ENCODE results near the gene LGALS3BP. TPM values are rescaled to one million over a fixed set of nuclear protein-coding genes. Genes with fewer than 3 reads are reported as not detected.

Gene LGALS3BP
- total and polyA plus RNA-seq, 2 of the 13 experiments (the other 11 are each of a cell fraction or from before 2014, with no cell fraction given): 137 to 332 TPM

DNA sequence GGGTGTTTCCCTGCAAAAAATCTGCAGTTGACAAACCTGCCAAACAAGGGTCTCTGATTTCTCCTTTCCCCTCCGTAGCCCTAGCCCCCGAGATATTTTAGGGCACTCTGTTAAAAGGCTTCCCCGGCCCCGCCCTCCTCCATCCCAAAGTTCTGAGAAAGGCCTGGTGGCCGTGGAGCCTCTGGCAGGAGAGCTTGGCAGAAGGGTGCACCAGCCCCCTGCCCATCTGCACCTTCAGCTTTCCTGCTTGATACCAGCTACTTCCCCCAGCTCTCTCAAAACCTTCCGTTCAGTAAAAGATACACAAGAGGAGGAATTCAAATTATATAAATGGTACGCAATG lies 30.6 kb upstream of the LGALS3BP start (continued):
- TF ChIP-seq, protein P1, sequence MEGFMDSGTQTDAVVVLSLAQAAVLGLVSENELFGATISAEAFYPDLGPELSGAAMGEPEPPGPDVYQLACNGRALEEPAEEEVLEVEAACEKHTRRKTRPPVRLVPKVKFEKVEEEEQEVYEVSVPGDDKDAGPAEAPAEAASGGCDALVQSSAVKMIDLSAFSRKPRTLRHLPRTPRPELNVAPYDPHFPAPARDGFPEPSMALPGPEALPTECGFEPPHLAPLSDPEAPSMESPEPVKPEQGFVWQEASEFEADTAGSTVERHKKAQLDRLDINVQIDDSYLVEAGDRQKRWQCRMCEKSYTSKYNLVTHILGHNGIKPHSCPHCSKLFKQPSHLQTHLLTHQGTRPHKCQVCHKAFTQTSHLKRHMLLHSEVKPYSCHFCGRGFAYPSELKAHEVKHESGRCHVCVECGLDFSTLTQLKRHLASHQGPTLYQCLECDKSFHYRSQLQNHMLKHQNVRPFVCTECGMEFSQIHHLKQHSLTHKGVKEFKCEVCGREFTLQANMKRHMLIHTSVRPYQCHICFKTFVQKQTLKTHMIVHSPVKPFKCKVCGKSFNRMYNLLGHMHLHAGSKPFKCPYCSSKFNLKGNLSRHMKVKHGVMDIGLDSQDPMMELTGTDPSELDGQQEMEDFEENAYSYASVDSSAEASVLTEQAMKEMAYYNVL (CRISPR knock-in tag; IDR thresholded peaks at IDR 0.05; ENCODE audit: borderline replicate concordance): 0 out of 2 replicates have a peak, but pooled peaks have one; percentile 20
- TF ChIP-seq MBNL3 (CRISPR knock-in tag; conservative IDR thresholded peaks at IDR 0.05) (no peak), ZNF768 (CRISPR knock-in tag; IDR thresholded peaks at IDR 0.05) (no peak), KMT2B (CRISPR knock-in tag; IDR thresholded peaks at IDR 0.05) (no peak), MAZ (IDR thresholded peaks at IDR 0.05; ENCODE audit: borderline replicate concordance, low read depth, low read length) (no peak), MAZ (CRISPR knock-in tag; IDR thresholded peaks at IDR 0.05; ENCODE audit: low read depth) (no peak), PAXIP1 (CRISPR knock-in tag; conservative IDR thresholded peaks at IDR 0.05) (no peak), HNRNPH1 (optimal IDR thresholded peaks at IDR 0.05; ENCODE audit: low read depth, low read length) (no peak), ZFP36L1 (CRISPR knock-in tag; IDR thresholded peaks at IDR 0.05) (no peak), HMG20A (CRISPR knock-in tag; IDR thresholded peaks at IDR 0.05; ENCODE audit: borderline replicate concordance) (no peak), ZNF34 (CRISPR knock-in tag; IDR thresholded peaks at IDR 0.05; ENCODE audit: borderline replicate concordance) (no peak), NCOA2 (CRISPR knock-in tag; IDR thresholded peaks at IDR 0.05) (no peak), ZNF776 (CRISPR knock-in tag; IDR thresholded peaks at IDR 0.05) (no peak; the same call in 1 of the 2 replicates), KAT7 (CRISPR knock-in tag; IDR thresholded peaks at IDR 0.05; ENCODE audit: borderline replicate concordance) (no peak), ZNF318 (CRISPR knock-in tag; IDR thresholded peaks at IDR 0.05) (no peak), HIVEP1 (CRISPR knock-in tag; IDR thresholded peaks at IDR 0.05) (0 out of 2 replicates have a peak, but pooled peaks have one; percentile 1)
- TF ChIP-seq, protein P2, sequence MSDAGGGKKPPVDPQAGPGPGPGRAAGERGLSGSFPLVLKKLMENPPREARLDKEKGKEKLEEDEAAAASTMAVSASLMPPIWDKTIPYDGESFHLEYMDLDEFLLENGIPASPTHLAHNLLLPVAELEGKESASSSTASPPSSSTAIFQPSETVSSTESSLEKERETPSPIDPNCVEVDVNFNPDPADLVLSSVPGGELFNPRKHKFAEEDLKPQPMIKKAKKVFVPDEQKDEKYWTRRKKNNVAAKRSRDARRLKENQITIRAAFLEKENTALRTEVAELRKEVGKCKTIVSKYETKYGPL (CRISPR knock-in tag; IDR thresholded peaks at IDR 0.05): no peak

Data from HepG2 (cell line).